NCI-H2081 treated with DMSO at 0.1 percent for 48 hours (cell line): ENCODE data around the gene KIRREL1.

Experiments
- DNase-seq: peaks from one replicate; lab custom pipeline; 2025; lab: John Stamatoyannopoulos, UW

The KIRREL1 gene

GRCh38 chr1:158007667-158008386 is 14.4 kb downstream of the KIRREL1 start:
- DNase-seq: no peak

GRCh38 chr1:158008630-158009029 is 15.2 kb downstream of the KIRREL1 start:
- no peak for DNase-seq

GRCh38 chr1:158011714-158012113 is 18.3 kb downstream of the KIRREL1 start:
- DNase-seq: no peak

GRCh38 chr1:158013840-158014730 is 20.6 kb downstream of the KIRREL1 start:
- no peak for DNase-seq

- DNase-seq: no peak
These were observed 21.4 kb downstream of the KIRREL1 start for GRCh38 chr1:158014731-158015320.

GRCh38 chr1:158016651-158017335 is 23.3 kb downstream of the KIRREL1 start:
- DNase-seq: no peak

GRCh38 chr1:158017800-158018595 is 24.6 kb downstream of the KIRREL1 start:
- no peak for DNase-seq

- no peak for DNase-seq
These were observed 25.9 kb downstream of the KIRREL1 start for GRCh38 chr1:158019171-158019868.

GRCh38 chr1:158020259-158020885 is 26.9 kb downstream of the KIRREL1 start:
- DNase-seq: no peak

GRCh38 chr1:158020886-158021620 is 27.6 kb downstream of the KIRREL1 start:
- no peak for DNase-seq

- no peak for DNase-seq
These were observed 28.3 kb downstream of the KIRREL1 start for GRCh38 chr1:158021721-158022120.

GRCh38 chr1:158022554-158023312 is 29.3 kb downstream of the KIRREL1 start:
- no peak for DNase-seq

GRCh38 chr1:158024737-158025136 is 31.3 kb downstream of the KIRREL1 start:
- DNase-seq: no peak

GRCh38 chr1:158025576-158026230 is 32.3 kb downstream of the KIRREL1 start:
- DNase-seq: no peak

- no peak for DNase-seq
These were observed 33.2 kb downstream of the KIRREL1 start for GRCh38 chr1:158026651-158027050.

GRCh38 chr1:158027508-158027907 is 34.1 kb downstream of the KIRREL1 start:
- no peak for DNase-seq

GRCh38 chr1:158028969-158029368 is 35.5 kb downstream of the KIRREL1 start:
- no peak for DNase-seq

- no peak for DNase-seq
These were observed 41.6 kb downstream of the KIRREL1 start for GRCh38 chr1:158035014-158035413.
